ENCODE data around the gene ABO. TPM values are rescaled to one million over a fixed set of nuclear protein-coding genes. Genes with fewer than 3 reads are reported as not detected.
"Not testable (repeated sequence)": the region's sequence is repeated elsewhere in the genome, so short reads cannot be mapped to it uniquely, and the experiment has no call there.

ABO gene
- total and polyA plus RNA-seq, 2 donors from 2014 or later: 25.0 to 29.0 TPM

DNA sequence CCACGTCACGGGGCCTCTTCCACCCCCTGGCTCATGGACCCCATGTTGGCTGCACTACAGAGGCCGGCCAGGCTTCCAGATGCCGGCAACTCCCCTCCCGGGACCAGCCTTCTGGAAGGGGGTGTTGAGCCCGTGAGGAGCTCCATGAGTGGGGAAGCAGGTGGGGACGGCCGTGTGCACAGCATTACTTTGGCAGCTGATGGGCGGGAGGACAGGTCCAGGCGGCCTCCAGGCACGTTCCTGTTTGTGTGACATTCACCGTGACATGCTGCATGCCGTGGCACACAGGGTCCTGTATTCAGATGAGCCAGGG lies 29.1 kb upstream of the ABO start:
- FAIRE-seq (no peak), DNase-seq (no peak)
- TF ChIP-seq, protein P1, sequence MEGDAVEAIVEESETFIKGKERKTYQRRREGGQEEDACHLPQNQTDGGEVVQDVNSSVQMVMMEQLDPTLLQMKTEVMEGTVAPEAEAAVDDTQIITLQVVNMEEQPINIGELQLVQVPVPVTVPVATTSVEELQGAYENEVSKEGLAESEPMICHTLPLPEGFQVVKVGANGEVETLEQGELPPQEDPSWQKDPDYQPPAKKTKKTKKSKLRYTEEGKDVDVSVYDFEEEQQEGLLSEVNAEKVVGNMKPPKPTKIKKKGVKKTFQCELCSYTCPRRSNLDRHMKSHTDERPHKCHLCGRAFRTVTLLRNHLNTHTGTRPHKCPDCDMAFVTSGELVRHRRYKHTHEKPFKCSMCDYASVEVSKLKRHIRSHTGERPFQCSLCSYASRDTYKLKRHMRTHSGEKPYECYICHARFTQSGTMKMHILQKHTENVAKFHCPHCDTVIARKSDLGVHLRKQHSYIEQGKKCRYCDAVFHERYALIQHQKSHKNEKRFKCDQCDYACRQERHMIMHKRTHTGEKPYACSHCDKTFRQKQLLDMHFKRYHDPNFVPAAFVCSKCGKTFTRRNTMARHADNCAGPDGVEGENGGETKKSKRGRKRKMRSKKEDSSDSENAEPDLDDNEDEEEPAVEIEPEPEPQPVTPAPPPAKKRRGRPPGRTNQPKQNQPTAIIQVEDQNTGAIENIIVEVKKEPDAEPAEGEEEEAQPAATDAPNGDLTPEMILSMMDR (IDR thresholded peaks at IDR 0.05; ENCODE audit: borderline replicate concordance, extremely low read depth, insufficient read depth): no peak
- intact Hi-C loops (cut with DNase I): no loop called here
- Histone ChIP-seq H3K4me1 (ENCODE audit: control insufficient read depth in 2 of 3, insufficient read depth in 2 of 3, low read depth in 1 of 3, low read length in 3 of 3) (no peaks in the 10 kb centered on the region), H3K27me3 (ENCODE audit: control insufficient read depth, insufficient read depth, low read length) (no peaks in the 10 kb centered on the region), H3K4me3 (ENCODE audit: low read length in 3 of 3) (no peak overlapping the region), H3K36me3 (ENCODE audit: control insufficient read depth in 2 of 3, insufficient read depth in 3 of 3, low read length in 3 of 3) (no peaks in the 10 kb centered on the region), H3K9ac (ENCODE audit: low read length in 3 of 3) (no peak overlapping the region), H3K27ac (ENCODE audit: low read depth in 2 of 2, low read length in 2 of 2) (no peak overlapping the region), H3K9me3 (ENCODE audit: control insufficient read depth in 2 of 3, insufficient read depth in 1 of 3, low read length in 3 of 3) (no peaks in the 10 kb centered on the region)

DNA sequence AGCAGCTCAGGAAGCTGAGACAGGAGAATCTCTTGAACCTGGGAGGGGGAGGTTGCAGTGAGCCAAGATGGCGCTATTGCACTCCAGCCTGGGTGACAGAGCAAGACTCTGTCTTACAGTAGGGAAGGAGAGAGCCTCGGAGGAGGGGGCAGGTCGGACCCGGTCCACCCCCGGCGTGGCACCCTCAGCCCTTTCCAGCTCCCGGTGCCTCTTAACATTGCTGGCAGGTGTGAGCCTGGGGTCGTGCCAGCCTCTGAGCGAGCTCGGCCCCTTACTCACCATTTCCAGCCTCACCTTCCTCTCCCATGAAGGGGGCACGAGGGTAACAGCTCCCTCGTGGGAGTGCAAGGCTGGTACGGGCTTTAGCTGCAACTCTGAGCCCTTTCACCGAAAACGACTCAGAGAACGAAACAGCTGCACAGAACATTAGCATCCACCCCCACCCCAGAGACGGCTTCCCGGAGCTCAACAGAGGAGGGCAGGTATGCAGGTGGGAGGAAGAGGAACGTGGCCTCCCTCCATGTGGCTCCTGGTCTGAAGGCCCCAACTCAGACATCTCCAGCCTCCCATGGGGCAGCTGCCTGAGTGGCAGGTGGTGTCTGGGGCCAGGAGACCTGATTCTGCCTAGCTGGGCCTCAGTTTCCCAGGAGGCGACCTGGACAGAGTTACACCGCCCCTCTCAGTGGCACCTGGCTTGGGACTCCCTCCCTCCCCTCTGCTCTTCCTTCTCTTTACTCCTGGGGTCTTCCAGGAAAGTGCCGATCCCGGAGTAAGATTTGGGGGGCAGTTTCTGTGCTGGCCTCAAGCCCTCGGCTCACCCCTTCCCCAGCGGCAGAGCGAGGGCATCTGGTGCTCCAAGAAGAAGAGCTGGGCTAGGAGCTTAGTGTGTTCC lies 28.5 kb upstream of the ABO start:
- no peaks in the 10 kb centered on the region for H3K9me3 ChIP-seq (ENCODE audit: control insufficient read depth in 2 of 3, insufficient read depth in 1 of 3, low read length in 3 of 3)
- H3K27ac ChIP-seq (ENCODE audit: low read depth in 2 of 2, low read length in 2 of 2): no peak overlapping the region
- no peaks in the 10 kb centered on the region for H3K27me3 ChIP-seq (ENCODE audit: control insufficient read depth, insufficient read depth, low read length)
- no peak overlapping the region for H3K9ac ChIP-seq (ENCODE audit: low read length in 3 of 3)
- DNase-seq (no peak), FAIRE-seq (no peak)
- H3K36me3 ChIP-seq (ENCODE audit: control insufficient read depth in 2 of 3, insufficient read depth in 3 of 3, low read length in 3 of 3): no peaks in the 10 kb centered on the region
- TF ChIP-seq, protein P1 (IDR thresholded peaks at IDR 0.05; ENCODE audit: borderline replicate concordance, extremely low read depth, insufficient read depth): no peak
- no peaks in the 10 kb centered on the region for H3K4me1 ChIP-seq (ENCODE audit: control insufficient read depth in 2 of 3, insufficient read depth in 2 of 3, low read depth in 1 of 3, low read length in 3 of 3)
- H3K4me3 ChIP-seq (ENCODE audit: low read length in 3 of 3): no peak overlapping the region
- intact Hi-C loops (cut with DNase I): no loop called here

DNA sequence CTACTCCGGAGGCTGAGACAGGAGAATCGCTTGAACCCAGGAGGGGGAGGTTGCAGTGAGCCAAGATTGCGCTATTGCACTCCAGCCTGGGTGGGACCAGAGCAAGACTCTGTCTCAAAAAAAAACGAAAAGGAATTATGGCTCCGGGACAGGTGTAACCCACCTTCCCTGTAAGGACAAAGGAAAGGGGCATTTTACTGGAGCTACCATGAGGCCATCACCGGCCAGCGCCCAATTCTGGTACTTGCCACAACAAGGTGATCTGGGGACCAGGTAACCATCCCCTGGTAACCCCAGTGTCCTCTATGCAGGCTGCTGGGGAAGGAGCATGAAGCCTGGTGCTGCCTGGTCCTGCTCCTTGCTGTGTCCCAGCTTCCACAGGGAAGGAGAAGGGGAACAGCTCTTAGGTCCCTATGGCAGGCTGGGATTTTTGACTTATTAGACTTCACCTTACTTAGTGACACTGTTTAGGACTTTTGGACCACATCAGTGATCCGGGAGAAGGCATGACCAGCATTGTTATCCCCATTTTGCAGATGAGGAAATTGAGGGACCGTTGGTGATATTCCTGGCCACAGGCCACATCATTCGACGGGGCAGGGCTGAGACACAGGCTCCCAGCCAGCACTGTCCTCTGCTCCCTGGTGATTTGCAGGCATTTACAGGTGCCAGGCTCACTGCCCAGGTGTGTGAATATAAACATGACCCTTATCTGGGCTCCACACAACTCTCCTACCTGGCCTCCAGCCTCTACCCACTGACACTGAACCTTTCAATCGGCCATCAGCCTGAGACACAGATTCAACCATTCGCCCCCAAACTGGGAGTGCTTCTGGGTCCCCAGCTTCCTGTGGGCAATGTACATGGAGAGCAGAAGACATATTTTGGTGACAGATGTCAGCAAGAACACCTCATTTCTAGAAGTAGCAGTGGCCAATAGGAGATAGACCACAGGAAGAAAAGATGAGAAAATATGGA lies 26.5 kb upstream of the ABO start:
- FAIRE-seq: no peak
- Histone ChIP-seq H3K4me3 (ENCODE audit: low read length in 3 of 3) (no peak overlapping the region), H3K9me3 (ENCODE audit: control insufficient read depth in 2 of 3, insufficient read depth in 1 of 3, low read length in 3 of 3) (no peaks in the 10 kb centered on the region), H3K27me3 (ENCODE audit: control insufficient read depth, insufficient read depth, low read length) (no peaks in the 10 kb centered on the region), H3K27ac (ENCODE audit: low read depth in 2 of 2, low read length in 2 of 2) (no peak overlapping the region), H3K36me3 (ENCODE audit: control insufficient read depth in 2 of 3, insufficient read depth in 3 of 3, low read length in 3 of 3) (no peaks in the 10 kb centered on the region), H3K9ac (ENCODE audit: low read length in 3 of 3) (no peak overlapping the region), H3K4me1 (ENCODE audit: control insufficient read depth in 2 of 3, insufficient read depth in 2 of 3, low read depth in 1 of 3, low read length in 3 of 3) (no peaks in the 10 kb centered on the region)
- intact Hi-C loops (cut with DNase I): no loop called here
- TF ChIP-seq, protein P1 (IDR thresholded peaks at IDR 0.05; ENCODE audit: borderline replicate concordance, extremely low read depth, insufficient read depth): no peak
- no peak for DNase-seq

DNA sequence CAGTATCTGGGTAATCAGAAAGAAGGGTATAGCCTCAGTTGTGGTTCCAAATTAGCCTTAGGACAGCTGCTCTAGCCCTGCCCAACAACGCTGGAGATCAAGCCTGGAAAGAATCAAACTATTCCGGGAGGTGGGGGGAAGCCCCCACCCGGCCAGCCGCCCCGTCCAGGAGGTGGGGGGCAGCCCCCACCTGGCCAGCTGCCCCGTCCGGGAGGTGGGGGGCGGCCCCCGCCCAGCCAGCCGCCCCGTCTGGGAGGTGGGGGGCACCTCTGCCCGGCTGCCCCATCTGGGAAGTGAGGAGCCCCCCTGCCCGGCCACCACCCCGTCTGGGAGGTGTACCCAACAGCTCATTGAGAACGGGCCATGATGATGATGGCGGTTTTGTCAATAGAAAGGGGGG lies 25.0 kb upstream of the ABO start:
- H3K27ac ChIP-seq (ENCODE audit: low read depth in 2 of 2, low read length in 2 of 2); H3K36me3 ChIP-seq (ENCODE audit: control insufficient read depth in 2 of 3, insufficient read depth in 3 of 3, low read length in 3 of 3); H3K9me3 ChIP-seq (ENCODE audit: control insufficient read depth in 2 of 3, insufficient read depth in 1 of 3, low read length in 3 of 3); FAIRE-seq; H3K4me3 ChIP-seq (ENCODE audit: low read length in 3 of 3); DNase-seq; intact Hi-C loops (cut with DNase I); H3K27me3 ChIP-seq (ENCODE audit: control insufficient read depth, insufficient read depth, low read length); H3K4me1 ChIP-seq (ENCODE audit: control insufficient read depth in 2 of 3, insufficient read depth in 2 of 3, low read depth in 1 of 3, low read length in 3 of 3); H3K9ac ChIP-seq (ENCODE audit: low read length in 3 of 3): not testable (repeated sequence)
